ENCODE results near the gene GLP2R. TPM values are rescaled to one million over a fixed set of nuclear protein-coding genes. Genes with fewer than 3 reads are reported as not detected.
A peak's percentile ranks its signal among the peaks of the same experiment; 100 is the strongest.

Gene GLP2R
- total RNA-seq, 2 donors from 2014 or later: not detected

GRCh38 chr17:9845306-9845705 lies 19.6 kb downstream of the GLP2R start:
- no peak overlapping the region for H3K4me3 Mint-ChIP-seq
- no peak for ATAC-seq
- H3K27me3 Mint-ChIP-seq: peaks cover 15 to 16% of the 10 kb centered on the region in 2 donors
- no peak overlapping the region for H3K27ac Mint-ChIP-seq
- no peaks in the 10 kb centered on the region for H3K4me1 Mint-ChIP-seq (ENCODE audit: low read depth in 2 of 2)
- no peak for DNase-seq (ENCODE audit: low spot score)
- no peaks in the 10 kb centered on the region for H3K36me3 Mint-ChIP-seq
- no peaks in the 10 kb centered on the region for H3K9me3 Mint-ChIP-seq

DNA sequence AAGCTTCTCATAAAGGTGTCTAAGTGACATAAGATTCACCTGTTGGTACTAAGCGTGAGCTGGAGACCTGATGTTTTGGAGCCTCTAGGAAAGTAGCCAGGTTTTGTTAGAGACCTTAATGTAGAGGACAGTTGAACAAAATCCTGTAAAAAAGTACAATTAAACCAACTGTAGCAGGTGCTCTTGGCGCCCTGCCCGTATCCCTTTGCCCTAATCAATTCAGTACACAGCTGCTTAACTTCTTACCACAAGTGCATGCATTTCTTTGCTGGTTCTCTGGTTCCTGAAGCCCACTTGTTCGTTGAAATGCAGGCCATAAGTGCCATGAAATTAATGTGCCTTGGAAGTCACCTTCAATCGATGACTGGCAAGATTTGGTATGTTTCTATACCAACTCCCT lies 24.4 kb downstream of the GLP2R start:
- Mint-ChIP-seq H3K9me3 (no peaks in the 10 kb centered on the region), H3K36me3 (no peaks in the 10 kb centered on the region), H3K27ac (no peak overlapping the region), H3K4me3 (no peak overlapping the region), H3K4me1 (ENCODE audit: low read depth in 2 of 2) (no peaks in the 10 kb centered on the region), H3K27me3 (peaks cover 15 to 34% of the 10 kb centered on the region in 2 donors)
- no peak for ATAC-seq
- DNase-seq (ENCODE audit: low spot score): no peak

GRCh38 chr17:9854255-9854654 lies 28.5 kb downstream of the GLP2R start:
- Mint-ChIP-seq H3K36me3 (no peaks in the 10 kb centered on the region), H3K27ac (no peak overlapping the region), H3K27me3 (peaks cover 12 to 34% of the 10 kb centered on the region in 2 donors), H3K4me1 (ENCODE audit: low read depth in 2 of 2) (no peaks in the 10 kb centered on the region), H3K9me3 (no peaks in the 10 kb centered on the region), H3K4me3 (no peak overlapping the region)
- DNase-seq (ENCODE audit: low spot score): no peak
- ATAC-seq: no peak

DNA sequence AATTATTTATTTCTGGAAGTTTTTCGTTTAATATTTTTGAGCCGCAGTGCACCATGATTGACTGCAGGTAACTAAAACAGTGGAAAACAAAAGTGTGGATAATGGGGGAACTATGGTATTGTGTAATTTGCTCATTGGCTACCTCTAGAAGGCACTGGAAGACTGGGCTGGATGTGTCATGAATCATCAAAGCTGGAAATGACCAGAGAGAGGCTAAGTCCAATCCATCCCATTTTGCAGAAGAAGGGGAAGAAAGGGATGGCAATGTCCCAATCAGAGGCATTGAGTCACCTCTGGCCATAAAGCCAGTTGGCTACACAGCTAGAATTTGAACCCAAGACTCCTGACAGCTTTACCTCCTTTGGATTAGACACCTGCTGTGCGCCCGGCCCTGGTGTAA lies 29.3 kb downstream of the GLP2R start:
- Mint-ChIP-seq H3K9me3 (no peaks in the 10 kb centered on the region), H3K27ac (no peak overlapping the region), H3K4me1 (ENCODE audit: low read depth in 2 of 2) (no peaks in the 10 kb centered on the region), H3K36me3 (no peaks in the 10 kb centered on the region), H3K27me3 (peaks cover 13 to 34% of the 10 kb centered on the region in 2 donors), H3K4me3 (no peak overlapping the region)
- no peak for ATAC-seq
- DNase-seq (ENCODE audit: low spot score): no peak

- no peaks in the 10 kb centered on the region for H3K36me3 Mint-ChIP-seq
- peaks cover 9 to 18% of the 10 kb centered on the region in 2 donors for H3K27me3 Mint-ChIP-seq
- H3K4me3 Mint-ChIP-seq: no peak overlapping the region
- ATAC-seq (no peak), DNase-seq (ENCODE audit: low spot score) (no peak)
- H3K9me3 Mint-ChIP-seq: no peaks in the 10 kb centered on the region
- H3K4me1 Mint-ChIP-seq (ENCODE audit: low read depth in 2 of 2): no peaks in the 10 kb centered on the region
- H3K27ac Mint-ChIP-seq: no peak overlapping the region
Measured at GRCh38 chr17:9859781-9860180, 34.1 kb downstream of the GLP2R start.

DNA sequence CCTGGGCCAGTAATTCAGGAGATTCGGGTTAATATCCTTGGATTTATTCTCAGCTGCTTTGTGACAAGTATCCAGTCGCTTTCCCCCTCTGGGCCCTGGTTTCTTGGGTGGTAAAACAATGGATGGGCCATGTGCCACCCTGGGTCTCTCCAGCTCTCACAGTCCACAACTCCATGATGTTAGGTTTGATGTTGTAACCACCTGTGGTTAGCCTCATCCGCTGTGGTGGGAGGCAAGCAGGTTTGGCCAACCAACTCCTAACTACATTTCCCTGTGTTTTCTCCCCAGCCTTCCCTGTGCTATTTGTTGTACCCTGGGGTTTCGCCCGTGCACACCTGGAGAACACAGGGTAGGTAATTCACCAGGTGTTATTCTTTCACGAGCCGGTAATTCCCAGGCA lies 35.1 kb downstream of the GLP2R start:
- no peak for DNase-seq (ENCODE audit: low spot score)
- peaks cover 13 to 26% of the 10 kb centered on the region in 2 donors for H3K27me3 Mint-ChIP-seq
- no peak overlapping the region for H3K4me3 Mint-ChIP-seq
- ATAC-seq: no peak
- H3K4me1 Mint-ChIP-seq (ENCODE audit: low read depth in 2 of 2): no peaks in the 10 kb centered on the region
- H3K9me3 Mint-ChIP-seq: peaks cover 3% of the 10 kb centered on the region
- H3K36me3 Mint-ChIP-seq: no peaks in the 10 kb centered on the region
- no peak overlapping the region for H3K27ac Mint-ChIP-seq

- Mint-ChIP-seq H3K36me3 (no peaks in the 10 kb centered on the region), H3K27me3 (peaks cover 13 to 33% of the 10 kb centered on the region in 2 donors), H3K4me1 (ENCODE audit: low read depth in 2 of 2) (no peaks in the 10 kb centered on the region), H3K4me3 (no peak overlapping the region), H3K27ac (no peak overlapping the region), H3K9me3 (peaks cover 3% of the 10 kb centered on the region)
- DNase-seq (ENCODE audit: low spot score) (no peak), ATAC-seq (no peak)
Measured at GRCh38 chr17:9862220-9862619, 36.5 kb downstream of the GLP2R start.

- Mint-ChIP-seq H3K9me3 (peaks cover 3% of the 10 kb centered on the region), H3K27ac (no peak overlapping the region), H3K4me1 (ENCODE audit: low read depth in 2 of 2) (no peaks in the 10 kb centered on the region), H3K4me3 (no peak overlapping the region), H3K36me3 (no peaks in the 10 kb centered on the region), H3K27me3 (peaks cover 16 to 33% of the 10 kb centered on the region in 2 donors)
- ATAC-seq: no peak
- DNase-seq (ENCODE audit: low spot score): no peak
Measured at GRCh38 chr17:9862949-9863348, 37.2 kb downstream of the GLP2R start.

DNA sequence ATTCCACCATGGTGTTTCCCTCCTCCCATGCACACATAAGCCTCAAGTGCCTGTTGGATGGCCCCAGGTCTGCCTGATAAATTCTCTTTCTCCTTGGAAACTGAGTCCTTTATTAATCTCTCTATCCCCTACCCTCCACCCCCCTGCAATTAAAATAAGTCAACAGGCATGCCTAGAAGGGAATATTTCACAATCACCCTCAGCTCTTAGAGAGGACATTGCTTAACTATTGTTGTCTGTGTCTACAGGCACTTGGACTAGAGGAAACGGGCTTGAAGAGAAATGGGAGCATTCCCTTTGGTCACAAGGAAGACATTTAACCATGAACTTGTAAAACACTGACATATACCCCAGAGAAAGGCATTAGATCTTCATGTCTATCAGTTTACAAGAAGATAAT lies 39.9 kb downstream of the GLP2R start:
- Mint-ChIP-seq H3K9me3 (peaks cover 3% of the 10 kb centered on the region), H3K4me3 (no peak overlapping the region), H3K27me3 (peaks cover 21 to 44% of the 10 kb centered on the region in 2 donors), H3K4me1 (ENCODE audit: low read depth in 2 of 2) (no peaks in the 10 kb centered on the region), H3K27ac (no peak overlapping the region), H3K36me3 (no peaks in the 10 kb centered on the region)
- no peak for DNase-seq (ENCODE audit: low spot score)
- no peak for ATAC-seq

DNA sequence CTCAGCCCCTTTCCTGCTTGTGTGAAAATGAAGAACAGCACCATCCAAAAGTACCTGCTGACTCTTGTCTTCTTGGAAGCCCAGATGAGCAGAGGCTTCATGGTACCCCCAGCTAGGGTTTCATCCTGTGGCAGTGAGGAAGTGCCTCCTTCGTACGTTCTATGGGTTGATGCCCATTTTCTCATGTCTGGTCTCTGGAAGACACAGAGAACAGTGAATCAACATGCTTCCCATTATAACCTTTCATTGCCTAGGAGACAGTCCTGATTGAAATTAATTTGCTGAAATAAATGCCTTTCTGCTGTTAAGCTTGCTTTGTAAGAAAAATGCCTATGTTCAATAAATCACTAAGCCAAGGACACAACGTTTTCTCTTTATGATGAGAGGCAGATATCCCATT lies 42.8 kb downstream of the GLP2R start:
- Mint-ChIP-seq H3K27me3 (peaks cover 24 to 30% of the 10 kb centered on the region in 2 donors), H3K36me3 (no peaks in the 10 kb centered on the region), H3K4me3 (no peak overlapping the region), H3K4me1 (ENCODE audit: low read depth in 2 of 2) (no peaks in the 10 kb centered on the region), H3K27ac (no peak overlapping the region), H3K9me3 (peaks cover 3% of the 10 kb centered on the region)
- no peak for ATAC-seq
- no peak for DNase-seq (ENCODE audit: low spot score)

- Mint-ChIP-seq H3K9me3 (no peaks in the 10 kb centered on the region), H3K4me1 (ENCODE audit: low read depth in 2 of 2) (no peaks in the 10 kb centered on the region), H3K4me3 (no peak overlapping the region), H3K27ac (no peak overlapping the region), H3K36me3 (no peaks in the 10 kb centered on the region), H3K27me3 (peaks cover 23 to 38% of the 10 kb centered on the region in 2 donors)
- ATAC-seq: peak in 1 of 2 donors; percentile 11
- DNase-seq (ENCODE audit: low spot score): no peak
Measured at GRCh38 chr17:9872852-9873251, 47.1 kb downstream of the GLP2R start.

DNA sequence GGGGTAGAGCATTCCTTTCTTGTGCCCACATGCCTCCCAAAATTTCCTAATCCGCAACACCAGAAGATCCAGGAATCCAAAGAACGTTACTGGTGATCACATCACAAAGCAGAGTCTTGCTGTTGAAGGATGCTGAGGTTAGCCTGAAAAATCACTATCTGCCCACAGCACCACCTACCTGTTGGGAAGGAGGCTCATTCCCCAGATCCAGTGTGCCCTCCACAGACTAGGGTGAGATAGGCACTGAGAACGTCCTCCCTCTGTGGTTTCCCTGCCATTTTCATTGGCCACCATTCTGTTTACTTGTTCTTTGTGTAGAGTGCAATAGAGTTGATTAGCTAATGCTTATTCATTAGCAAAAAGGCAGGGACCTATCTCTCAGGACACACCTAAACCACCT lies 49.0 kb downstream of the GLP2R start:
- no peaks in the 10 kb centered on the region for H3K4me1 Mint-ChIP-seq (ENCODE audit: low read depth in 2 of 2)
- H3K4me3 Mint-ChIP-seq: no peak overlapping the region
- no peaks in the 10 kb centered on the region for H3K9me3 Mint-ChIP-seq
- DNase-seq (ENCODE audit: low spot score) (no peak), ATAC-seq (no peak)
- peaks cover 15 to 29% of the 10 kb centered on the region in 2 donors for H3K27me3 Mint-ChIP-seq
- H3K36me3 Mint-ChIP-seq: no peaks in the 10 kb centered on the region
- no peak overlapping the region for H3K27ac Mint-ChIP-seq

DNA sequence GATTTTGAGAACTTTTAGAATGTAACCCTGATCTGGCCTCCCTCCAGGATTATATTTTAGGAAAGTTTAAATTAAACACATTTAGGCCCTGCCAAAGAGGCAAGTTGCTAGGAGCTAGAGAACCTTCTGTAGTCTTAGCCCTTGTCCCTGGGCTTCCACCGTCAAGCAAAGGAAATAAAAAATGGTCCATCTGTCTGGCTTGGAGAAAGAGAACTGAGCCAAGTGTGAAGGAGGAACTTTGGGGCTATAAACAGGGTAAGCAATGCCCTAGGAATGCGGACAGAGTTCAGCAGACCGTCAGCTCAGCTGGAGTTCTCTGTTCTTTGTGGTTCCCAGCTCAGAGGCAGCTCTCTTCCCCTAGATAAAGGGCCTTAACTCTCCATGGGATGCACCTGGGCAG lies 49.7 kb downstream of the GLP2R start:
- H3K4me1 Mint-ChIP-seq (ENCODE audit: low read depth in 2 of 2): no peaks in the 10 kb centered on the region
- no peaks in the 10 kb centered on the region for H3K36me3 Mint-ChIP-seq
- no peak overlapping the region for H3K4me3 Mint-ChIP-seq
- ATAC-seq (no peak), DNase-seq (ENCODE audit: low spot score) (no peak)
- H3K9me3 Mint-ChIP-seq: no peaks in the 10 kb centered on the region
- peaks cover 15 to 34% of the 10 kb centered on the region in 2 donors for H3K27me3 Mint-ChIP-seq
- H3K27ac Mint-ChIP-seq: no peak overlapping the region

- DNase-seq (ENCODE audit: low spot score) (no peak), ATAC-seq (no peak)
- Mint-ChIP-seq H3K27ac (no peak overlapping the region), H3K4me1 (ENCODE audit: low read depth in 2 of 2) (no peaks in the 10 kb centered on the region), H3K36me3 (peaks cover 16% of the 10 kb centered on the region), H3K9me3 (peaks cover 4% of the 10 kb centered on the region), H3K27me3 (peaks cover 14 to 45% of the 10 kb centered on the region in 2 donors), H3K4me3 (no peak overlapping the region)
Measured at GRCh38 chr17:9878356-9878755, 52.6 kb downstream of the GLP2R start.

GRCh38 chr17:9878786-9879525 lies 53.2 kb downstream of the GLP2R start:
- Mint-ChIP-seq H3K36me3 (peaks cover 20% of the 10 kb centered on the region), H3K27me3 (peaks cover 14 to 45% of the 10 kb centered on the region in 2 donors), H3K27ac (no peak overlapping the region), H3K9me3 (peaks cover 9% of the 10 kb centered on the region), H3K4me3 (no peak overlapping the region), H3K4me1 (ENCODE audit: low read depth in 2 of 2) (no peaks in the 10 kb centered on the region)
- no peak for ATAC-seq
- no peak for DNase-seq (ENCODE audit: low spot score)

Data from natural killer cell treated with Interleukin-12 subunit alpha and Interleukin-12 subunit beta and Interleukin-15 and Interleukin-18, amount 100 ng/mL, for 72 hours (primary cell).